IMR-90 (cell line): ENCODE data around the gene ITGB4. TPM values are rescaled to one million over a fixed set of nuclear protein-coding genes. Genes with fewer than 3 reads are reported as not detected.

Experiments used
- ATAC-seq: fragments of 200-7000 bp; cut with Tn5 transposase; 2 replicates; pipeline ENCODE4 v1.9.1; 2020; ENCODE audit warnings: low read depth, mild to moderate bottlenecking, moderate library complexity
- BruUV-seq: library from RNA; stranded (reverse); fragments of 400-500 nt; replicated peaks from 2 replicates; lab custom pipeline; 2021; lab: Mats Ljungman, UMichigan
- CTCF ChIA-PET: fragments of 300-600 bp; formaldehyde crosslinking; extraction: SDS; loops from one replicate; lab custom pipeline; 2021; ENCODE audit warnings: antibody characterized with exemption; lab: Yijun Ruan, JAX
- POLR2A ChIA-PET: fragments of 300-600 bp; sonication (Branson Sonifier 250); formaldehyde crosslinking; loops from one replicate; lab custom pipeline; 2022; ENCODE audit warnings: antibody characterized with exemption; ENCODE audit not compliant: unreplicated experiment; lab: Charles Lee
- DNase-seq: peaks from one replicate; pipeline ENCODE4 v3.0.0; 2013
- H2AFZ ChIP-seq: replicated peaks from 2 replicates; pipeline ENCODE3; 2013; ENCODE audit warnings: low read length, mild to moderate bottlenecking; ENCODE audit not compliant: poor library complexity
- H2AK5ac ChIP-seq: 2 replicates; pipeline ENCODE4 v1.6.1; 2013; ENCODE audit warnings: low read depth, low read length, inconsistent platforms
- H2AK9ac ChIP-seq: replicated peaks from 2 replicates; pipeline ENCODE3; 2013; ENCODE audit warnings: mild to moderate bottlenecking, low read depth, low read length, moderate library complexity; ENCODE audit not compliant: poor library complexity
- H2BK120ac ChIP-seq: 2 replicates; pipeline ENCODE4 v1.6.1; 2013; ENCODE audit warnings: low read depth, low read length, inconsistent platforms
- H2BK15ac ChIP-seq: 3 replicates; pipeline ENCODE4 v1.6.1; 2013; ENCODE audit warnings: low read depth, low read length, inconsistent platforms
- H2BK20ac ChIP-seq: 2 replicates; pipeline ENCODE4 v1.6.1; 2013; ENCODE audit warnings: low read depth, mild to moderate bottlenecking, inconsistent platforms, low read length, moderate library complexity
- H2BK5ac ChIP-seq: 2 replicates; pipeline ENCODE4 v1.6.1; 2013; ENCODE audit warnings: mild to moderate bottlenecking, low read depth, low read length, inconsistent platforms; ENCODE audit not compliant: poor library complexity, severe bottlenecking
- H3K14ac ChIP-seq: replicated peaks from 2 replicates; pipeline ENCODE4 v1.6.1; 2013; ENCODE audit warnings: low read depth, low read length, inconsistent platforms
- H3K18ac ChIP-seq: 2 replicates; pipeline ENCODE4 v1.6.1; 2013; ENCODE audit warnings: low read depth, low read length, control low read depth
- H3K23ac ChIP-seq: 2 replicates; pipeline ENCODE4 v1.6.1; 2013; ENCODE audit warnings: low read depth, low read length, inconsistent platforms
- H3K27ac ChIP-seq: 2 replicates; pipeline ENCODE4 v1.5.1; 2013; ENCODE audit warnings: mild to moderate bottlenecking, control low read depth, low read length; ENCODE audit not compliant: insufficient read depth
- H3K27me3 ChIP-seq: 2 replicates; pipeline ENCODE4 v1.6.1; 2013; ENCODE audit warnings: low read length; ENCODE audit not compliant: control insufficient read depth, insufficient read depth
- H3K36me3 ChIP-seq: 2 replicates; pipeline ENCODE4 v1.6.1; 2013; ENCODE audit warnings: low read length, mixed read lengths; ENCODE audit not compliant: control insufficient read depth, insufficient read depth
- H3K4ac ChIP-seq: 2 replicates; pipeline ENCODE4 v1.6.1; 2013; ENCODE audit warnings: low read depth, low read length, inconsistent platforms
- H3K4me1 ChIP-seq: 2 replicates; pipeline ENCODE4 v1.6.1; 2013; ENCODE audit warnings: low read length, mixed read lengths; ENCODE audit not compliant: control insufficient read depth, insufficient read depth
- H3K4me2 ChIP-seq: 2 replicates; pipeline ENCODE4 v1.6.1; 2013; ENCODE audit warnings: low read depth, mild to moderate bottlenecking, control low read depth, low read length, moderate library complexity
- H3K4me3 ChIP-seq: 2 replicates; pipeline ENCODE4 v1.5.1; 2013; ENCODE audit warnings: low read depth, mild to moderate bottlenecking, control low read depth, low read length, moderate library complexity; ENCODE audit not compliant: insufficient read depth
- H3K56ac ChIP-seq: 2 replicates; pipeline ENCODE4 v1.6.1; 2013; ENCODE audit warnings: low read length, inconsistent platforms; ENCODE audit not compliant: insufficient read depth; ENCODE audit errors: extremely low read depth
- H3K79me1 ChIP-seq, 2 experiments: 2 replicates each; pipeline ENCODE4 v1.6.1; 2013; ENCODE audit warnings: low read length in 2 of 2, inconsistent platforms in 1 of 2, low read depth in 1 of 2
- H3K9ac ChIP-seq: 2 replicates; pipeline ENCODE4 v1.6.1; 2013; ENCODE audit warnings: low read depth, low read length, control low read depth
- H3K9me1 ChIP-seq: 2 replicates; pipeline ENCODE4 v1.6.1; 2013; ENCODE audit warnings: low read length, inconsistent platforms; ENCODE audit not compliant: insufficient read depth
- H3K9me3 ChIP-seq: 2 replicates; pipeline ENCODE4 v1.6.1; 2013; ENCODE audit warnings: low read length; ENCODE audit not compliant: control insufficient read depth, insufficient read depth
- H4K20me1 ChIP-seq: 2 replicates; pipeline ENCODE4 v1.6.1; 2013; ENCODE audit warnings: low read length, inconsistent platforms; ENCODE audit not compliant: insufficient read depth
- H4K5ac ChIP-seq: 2 replicates; pipeline ENCODE4 v1.6.1; 2013; ENCODE audit warnings: mild to moderate bottlenecking, low read depth, low read length, control low read depth
- H4K8ac ChIP-seq, 2 experiments: 2 replicates each; pipeline ENCODE4 v1.6.1; 2013; ENCODE audit warnings: low read depth in 2 of 2, low read length in 2 of 2, control low read depth in 1 of 2, inconsistent platforms in 1 of 2
- H4K91ac ChIP-seq: 2 replicates; pipeline ENCODE4 v1.6.1; 2013; ENCODE audit warnings: low read depth, low read length, inconsistent platforms; ENCODE audit not compliant: insufficient read depth
- BHLHE40 ChIP-seq: fragments of 150-350 bp; IDR thresholded peaks from 2 replicates; pipeline ENCODE4 v1.6.1; 2016; ENCODE audit warnings: mild to moderate bottlenecking, low read depth, low read length
- CEBPB ChIP-seq: IDR thresholded peaks from 2 replicates; pipeline ENCODE4 v1.6.1; 2012; ENCODE audit warnings: low read depth, low read length, improper control_type of control experiment
- CHD1 ChIP-seq: IDR thresholded peaks from 2 replicates; pipeline ENCODE4 v1.6.1; 2012; ENCODE audit warnings: low read depth, low read length, improper control_type of control experiment
- FOS ChIP-seq: fragments of 150-350 bp; IDR thresholded peaks from 2 replicates; pipeline ENCODE4 v1.6.1; 2016; ENCODE audit warnings: low read depth, low read length
- MAFK ChIP-seq: IDR thresholded peaks from 2 replicates; pipeline ENCODE4 v1.6.1; 2012; ENCODE audit warnings: low read depth, low read length, improper control_type of control experiment
- MAZ ChIP-seq: IDR thresholded peaks from 2 replicates; pipeline ENCODE4 v1.6.1; 2012; ENCODE audit warnings: low read depth, mild to moderate bottlenecking, low read length, improper control_type of control experiment, moderate library complexity, borderline replicate concordance
- MXI1 ChIP-seq: IDR thresholded peaks from 2 replicates; pipeline ENCODE4 v1.6.1; 2012; ENCODE audit warnings: low read depth, mild to moderate bottlenecking, low read length, moderate library complexity, borderline replicate concordance
- NFE2L2 ChIP-seq: fragments of 150-350 bp; IDR thresholded peaks from 2 replicates; pipeline ENCODE4 v1.6.1; 2016; ENCODE audit warnings: low read depth, mild to moderate bottlenecking, low read length
- POLR2A ChIP-seq: IDR thresholded peaks from 2 replicates; pipeline ENCODE4 v1.6.1; 2012; ENCODE audit warnings: mild to moderate bottlenecking, low read depth, low read length
- RAD21 ChIP-seq: IDR thresholded peaks from 2 replicates; pipeline ENCODE4 v1.6.1; 2012; ENCODE audit warnings: low read length, improper control_type of control experiment
- RCOR1 ChIP-seq: IDR thresholded peaks from 2 replicates; pipeline ENCODE4 v1.6.1; 2012; ENCODE audit warnings: mild to moderate bottlenecking, low read length, improper control_type of control experiment; ENCODE audit not compliant: insufficient replicate concordance
- RFX5 ChIP-seq: IDR thresholded peaks from 2 replicates; pipeline ENCODE4 v1.8.0; 2012; ENCODE audit warnings: low read depth, mild to moderate bottlenecking, low read length, moderate library complexity
- SMC3 ChIP-seq: fragments of 150-350 bp; IDR thresholded peaks from 2 replicates; pipeline ENCODE4 v1.6.1; 2016; ENCODE audit warnings: low read depth, mild to moderate bottlenecking, antibody characterized with exemption, low read length, moderate library complexity
- WGBS, 2 experiments: methylation state at CpG; one replicate each; pipeline versions ENCODE4 v1.1.5 to v1.1.7; 2013; ENCODE audit warnings: missing lambda C conversion rate in 2 of 2; ENCODE audit not compliant: insufficient read length in 1 of 2; ENCODE audit errors: extremely low coverage in 2 of 2; 5-methylcytosine and 5-hydroxymethylcytosine counted together
- dilution Hi-C: fragments of 300-500 bp; cut with HindIII; formaldehyde crosslinking; loops from one replicate; pipeline ENCODE4 v1.14.3; 2018; ENCODE audit warnings: low sequenced_read_pairs; ENCODE audit not compliant: unreplicated experiment
- in situ Hi-C: fragments of 300-500 bp; cut with MboI; formaldehyde crosslinking; loops from 3 replicates; pipeline ENCODE4 v1.14.3; 2019; ENCODE audit warnings: low sequenced_read_pairs, inconsistent platforms, mixed read lengths
- intact Hi-C: fragments of 100-400 bp; cut with micrococcal nuclease; formaldehyde crosslinking; loops from 2 replicates; pipeline ENCODE4 v1.10.0; 2022
- polyA plus RNA-seq, 3 experiments: library from polyadenylated mRNA; depleted of rRNA; stranded (reverse); fragments of >200 nt; gene quantifications; 2 replicates each; pipeline ENCODE4 v1.2.3, GENCODE V29; 2012; ENCODE audit warnings: low replicate concordance in 1 of 3
- total RNA-seq: library from RNA; depleted of rRNA; stranded (reverse); fragments of >200 nt; gene quantifications from 2 replicates; pipeline ENCODE4 v1.2.3, GENCODE V29; 2012
- TF ChIP-seq, protein P1 (sequence below): fragments of 150-350 bp; IDR thresholded peaks from 2 replicates; pipeline ENCODE4 v1.6.1; 2017; ENCODE audit warnings: mild to moderate bottlenecking, antibody characterized with exemption, low read length, low read depth
- TF ChIP-seq, protein P2 (sequence below): conservative IDR thresholded peaks from 2 replicates; pipeline ENCODE4 v1.5.1; 2012; ENCODE audit warnings: mild to moderate bottlenecking, low read depth, low read length, improper control_type of control experiment

Gene ITGB4
- total and polyA plus RNA-seq, 2 of the 4 experiments (the other 2 are of a cell fraction), result under 0.01 to 0.27 TPM

DNA sequence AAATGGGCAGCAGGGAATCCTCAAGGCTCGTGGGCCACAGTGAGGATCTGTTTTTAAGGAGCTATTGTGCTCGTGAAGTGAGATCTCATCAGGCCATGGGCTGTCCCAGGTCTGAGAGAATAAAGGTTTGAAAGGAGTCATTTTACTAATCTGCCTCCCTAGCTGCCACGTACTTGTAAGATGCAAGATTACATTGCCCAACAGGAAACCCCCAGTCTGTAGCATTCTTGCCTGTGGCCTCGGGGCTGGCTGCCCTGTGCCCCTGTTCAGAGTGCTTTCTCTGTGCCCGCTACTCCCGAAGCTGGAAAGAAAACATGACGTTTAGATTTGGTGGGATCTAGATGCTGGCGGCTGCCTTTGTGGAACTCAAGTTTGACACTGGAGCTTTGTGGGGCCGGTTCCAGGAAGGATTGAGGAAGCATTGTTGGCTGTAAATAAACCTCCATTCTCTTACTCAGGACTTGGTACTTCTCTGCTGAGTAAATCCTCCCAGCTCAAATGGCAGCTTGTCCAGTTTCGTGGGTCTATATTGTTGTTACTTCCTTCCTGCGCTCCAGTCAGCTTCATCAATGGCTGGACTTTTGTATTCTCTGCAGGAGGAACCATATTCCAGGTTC lies 32.9 kb upstream of the ITGB4 start:
- H3K27me3 ChIP-seq, result no peaks in the 10 kb centered on the region
- H3K18ac ChIP-seq, result no peak overlapping the region
- no peak overlapping the region for H2BK5ac ChIP-seq
- no peak overlapping the region for H4K91ac ChIP-seq
- no peak overlapping the region for H3K4me2 ChIP-seq
- peaks cover 28% of the 10 kb centered on the region for H3K36me3 ChIP-seq
- peaks cover 83% of the 10 kb centered on the region for H4K20me1 ChIP-seq
- intact Hi-C loops, result no loop called here
- DNase-seq (no peak), ATAC-seq (no peak)
- H3K4ac ChIP-seq, result no peak overlapping the region
- H3K56ac ChIP-seq, result no peak overlapping the region
- dilution Hi-C loops, result no loop called here
- no peak overlapping the region for H2BK120ac ChIP-seq
- in situ Hi-C loops, result no loop called here
- H3K4me1 ChIP-seq, result peaks cover 20% of the 10 kb centered on the region
- POLR2A ChIA-PET, result no interaction called here
- no peak for TF ChIP-seq CEBPB
- no peak for TF ChIP-seq RCOR1
- no peak for TF ChIP-seq NFE2L2
- no peak for TF ChIP-seq POLR2A
- TF ChIP-seq RAD21, result no peak
- no peak for TF ChIP-seq MAFK
- TF ChIP-seq, protein P1, sequence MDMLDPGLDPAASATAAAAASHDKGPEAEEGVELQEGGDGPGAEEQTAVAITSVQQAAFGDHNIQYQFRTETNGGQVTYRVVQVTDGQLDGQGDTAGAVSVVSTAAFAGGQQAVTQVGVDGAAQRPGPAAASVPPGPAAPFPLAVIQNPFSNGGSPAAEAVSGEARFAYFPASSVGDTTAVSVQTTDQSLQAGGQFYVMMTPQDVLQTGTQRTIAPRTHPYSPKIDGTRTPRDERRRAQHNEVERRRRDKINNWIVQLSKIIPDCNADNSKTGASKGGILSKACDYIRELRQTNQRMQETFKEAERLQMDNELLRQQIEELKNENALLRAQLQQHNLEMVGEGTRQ, result no peak
- TF ChIP-seq FOS, result no peak
- TF ChIP-seq, protein P2, sequence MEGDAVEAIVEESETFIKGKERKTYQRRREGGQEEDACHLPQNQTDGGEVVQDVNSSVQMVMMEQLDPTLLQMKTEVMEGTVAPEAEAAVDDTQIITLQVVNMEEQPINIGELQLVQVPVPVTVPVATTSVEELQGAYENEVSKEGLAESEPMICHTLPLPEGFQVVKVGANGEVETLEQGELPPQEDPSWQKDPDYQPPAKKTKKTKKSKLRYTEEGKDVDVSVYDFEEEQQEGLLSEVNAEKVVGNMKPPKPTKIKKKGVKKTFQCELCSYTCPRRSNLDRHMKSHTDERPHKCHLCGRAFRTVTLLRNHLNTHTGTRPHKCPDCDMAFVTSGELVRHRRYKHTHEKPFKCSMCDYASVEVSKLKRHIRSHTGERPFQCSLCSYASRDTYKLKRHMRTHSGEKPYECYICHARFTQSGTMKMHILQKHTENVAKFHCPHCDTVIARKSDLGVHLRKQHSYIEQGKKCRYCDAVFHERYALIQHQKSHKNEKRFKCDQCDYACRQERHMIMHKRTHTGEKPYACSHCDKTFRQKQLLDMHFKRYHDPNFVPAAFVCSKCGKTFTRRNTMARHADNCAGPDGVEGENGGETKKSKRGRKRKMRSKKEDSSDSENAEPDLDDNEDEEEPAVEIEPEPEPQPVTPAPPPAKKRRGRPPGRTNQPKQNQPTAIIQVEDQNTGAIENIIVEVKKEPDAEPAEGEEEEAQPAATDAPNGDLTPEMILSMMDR, result no peak
- no peak for TF ChIP-seq RFX5
- no peak for TF ChIP-seq BHLHE40
- TF ChIP-seq MXI1, result no peak
- no peak for TF ChIP-seq CHD1
- no peak for TF ChIP-seq MAZ
- no peak for TF ChIP-seq SMC3
- no peak overlapping the region for H3K9ac ChIP-seq
- H2BK20ac ChIP-seq, result no peak overlapping the region
- no peak overlapping the region for H3K27ac ChIP-seq
- BruUV-seq, result no TSS peak
- no peak overlapping the region for H3K4me3 ChIP-seq
- no peak overlapping the region for H2AK9ac ChIP-seq
- no peaks in the 10 kb centered on the region for H3K9me3 ChIP-seq
- CTCF ChIA-PET, result no interaction called here
- no peak overlapping the region for H4K5ac ChIP-seq
- H4K8ac ChIP-seq, result no peak overlapping the region
- no peak overlapping the region for H2BK15ac ChIP-seq
- H2AK5ac ChIP-seq, result no peak overlapping the region
- H3K14ac ChIP-seq, result no peak overlapping the region
- no peak overlapping the region for H2AFZ ChIP-seq
- no peak overlapping the region; the same call in 1 of the 2 replicates for H3K23ac ChIP-seq
- WGBS, 2 experiments, result 87% methylated on average over 7 of the region's 11 CpGs; no CpG with 5 or more reads in 1 of the 2 experiments
- peaks cover 46% of the 10 kb centered on the region for H3K9me1 ChIP-seq
- H3K79me1 ChIP-seq, result peaks cover 66 to 98% of the 10 kb centered on the region in 2 experiments
